GM06990 (cell line): ENCODE data around the gene TMEM81.
A peak's percentile ranks its signal among the peaks of the same experiment; 100 is the strongest.

Source experiments
- DNase-seq: peaks from one replicate; pipeline ENCODE4 v3.0.0-alpha.2; 2011; ENCODE audit not compliant: insufficient read length; ENCODE audit errors: extremely low read depth
- H3K27me3 ChIP-seq: replicated peaks from 2 replicates; pipeline ENCODE4 v1.6.0; 2011; ENCODE audit warnings: low read length; ENCODE audit not compliant: control insufficient read depth, insufficient read depth
- H3K36me3 ChIP-seq: 2 replicates; pipeline ENCODE4 v1.5.1; 2011; ENCODE audit warnings: low read length; ENCODE audit not compliant: control insufficient read depth, insufficient read depth
- H3K4me3 ChIP-seq: replicated peaks from 2 replicates; pipeline ENCODE4 v1.5.1; 2011; ENCODE audit warnings: low read depth, mild to moderate bottlenecking, control low read depth, low read length
- TF ChIP-seq, protein P1 (sequence below): IDR thresholded peaks from 2 replicates; pipeline ENCODE4 v1.5.1; 2011; ENCODE audit warnings: low read length, control low read depth, mild to moderate bottlenecking, inconsistent platforms; ENCODE audit not compliant: insufficient read depth, poor library complexity, severe bottlenecking

The TMEM81 gene

DNA sequence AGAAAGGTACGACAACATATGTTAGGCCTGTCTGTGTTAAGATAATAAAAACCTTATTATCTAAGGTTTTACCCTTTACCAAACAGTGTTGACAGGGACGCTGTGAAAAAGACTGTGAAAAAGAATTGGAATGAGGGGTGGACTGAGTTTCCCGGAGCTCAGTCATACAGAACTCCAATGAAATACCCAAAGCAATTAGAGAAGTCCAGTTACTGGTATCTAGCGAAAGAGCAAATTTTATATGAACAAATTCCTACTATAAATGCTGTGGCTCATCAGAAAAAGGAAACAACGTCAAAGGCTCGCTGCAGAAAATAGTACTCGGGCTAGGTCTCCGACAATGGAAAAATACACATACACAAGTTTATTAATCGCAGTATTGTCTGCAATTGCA, 38.2 kb upstream of the TMEM81 start:
- TF ChIP-seq, protein P1, sequence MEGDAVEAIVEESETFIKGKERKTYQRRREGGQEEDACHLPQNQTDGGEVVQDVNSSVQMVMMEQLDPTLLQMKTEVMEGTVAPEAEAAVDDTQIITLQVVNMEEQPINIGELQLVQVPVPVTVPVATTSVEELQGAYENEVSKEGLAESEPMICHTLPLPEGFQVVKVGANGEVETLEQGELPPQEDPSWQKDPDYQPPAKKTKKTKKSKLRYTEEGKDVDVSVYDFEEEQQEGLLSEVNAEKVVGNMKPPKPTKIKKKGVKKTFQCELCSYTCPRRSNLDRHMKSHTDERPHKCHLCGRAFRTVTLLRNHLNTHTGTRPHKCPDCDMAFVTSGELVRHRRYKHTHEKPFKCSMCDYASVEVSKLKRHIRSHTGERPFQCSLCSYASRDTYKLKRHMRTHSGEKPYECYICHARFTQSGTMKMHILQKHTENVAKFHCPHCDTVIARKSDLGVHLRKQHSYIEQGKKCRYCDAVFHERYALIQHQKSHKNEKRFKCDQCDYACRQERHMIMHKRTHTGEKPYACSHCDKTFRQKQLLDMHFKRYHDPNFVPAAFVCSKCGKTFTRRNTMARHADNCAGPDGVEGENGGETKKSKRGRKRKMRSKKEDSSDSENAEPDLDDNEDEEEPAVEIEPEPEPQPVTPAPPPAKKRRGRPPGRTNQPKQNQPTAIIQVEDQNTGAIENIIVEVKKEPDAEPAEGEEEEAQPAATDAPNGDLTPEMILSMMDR, result no peak
- no peak for DNase-seq
- H3K27me3 ChIP-seq, result no peaks in the 10 kb centered on the region
- H3K4me3 ChIP-seq, result peak overlapping the region; percentile 100
- no peaks in the 10 kb centered on the region for H3K36me3 ChIP-seq

DNA sequence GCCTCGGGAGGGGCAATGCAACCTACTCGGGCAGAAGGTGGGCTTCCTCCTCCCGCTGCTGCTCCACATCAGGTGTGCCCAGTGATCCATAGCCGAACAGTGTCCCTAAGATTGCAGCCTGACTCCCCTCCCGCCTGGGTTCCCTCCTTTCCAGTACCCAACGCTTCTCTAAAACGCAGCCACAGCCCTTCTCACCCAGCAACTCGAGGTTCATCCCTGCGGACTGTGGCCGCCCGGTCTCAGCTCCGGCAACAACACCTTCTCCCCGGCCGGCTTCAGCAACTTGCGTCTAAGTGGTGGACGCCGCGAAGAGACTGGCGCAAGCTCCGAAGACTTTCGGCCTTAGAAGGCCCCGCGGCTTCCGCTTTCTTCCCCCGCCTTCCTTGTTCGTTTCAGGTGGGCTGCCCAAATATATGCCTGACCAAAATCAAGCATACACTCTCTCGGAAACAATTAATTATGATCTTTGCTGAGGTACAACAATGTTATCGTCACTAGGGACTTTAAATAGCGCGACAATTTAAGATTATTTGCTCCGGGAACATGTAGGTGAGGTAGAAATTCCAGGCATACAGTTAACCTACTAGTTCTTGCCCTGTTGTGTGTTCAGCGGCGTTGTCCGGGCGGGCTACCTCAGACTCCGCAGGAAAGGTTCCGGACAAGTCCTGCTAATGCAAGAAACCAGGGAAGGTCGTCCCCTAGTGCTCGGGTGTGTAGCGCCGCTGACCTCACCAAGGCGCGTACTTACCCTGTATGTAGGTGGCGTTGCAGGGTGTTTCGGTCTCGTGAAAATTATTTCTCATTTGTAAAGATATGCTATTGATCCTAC, 37.6 kb upstream of the TMEM81 start, which contains the start of gene RBBP5:
TSS of gene RBBP5 (minus strand) at position 319 of the 829 bp plus-strand sequence. CDS start at position 214, 105 bp downstream.
- DNase-seq, result peak; percentile 95
- TF ChIP-seq, protein P1, result peak; percentile 91
- Histone ChIP-seq H3K4me3 (peak within 1 kb of the TSS; percentile 100), H3K27me3 (no peaks in the 10 kb centered on the region), H3K36me3 (peaks cover 2% of the 10 kb centered on the region; the same call in 1 of the 2 replicates)

DNA sequence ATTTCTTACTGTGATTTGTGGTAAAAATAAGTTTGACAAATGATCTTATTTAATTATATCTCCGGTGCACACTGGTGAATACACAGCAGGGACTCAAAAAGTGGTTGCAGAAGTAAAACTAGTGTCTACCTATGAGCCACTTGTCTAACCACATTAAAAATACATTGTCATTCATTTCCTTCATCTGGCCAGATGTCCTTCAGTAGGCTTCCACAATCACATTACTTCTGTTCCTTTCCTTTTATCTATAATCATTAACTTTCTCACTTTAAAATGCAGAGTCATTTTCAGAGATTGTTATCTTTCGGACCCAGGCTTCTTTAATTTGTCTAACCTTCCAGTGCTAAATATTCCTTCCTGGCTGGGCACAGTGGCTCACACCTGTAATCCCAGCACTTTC, 34.5 kb upstream of the TMEM81 start:
- DNase-seq, result no peak
- Histone ChIP-seq H3K4me3 (no peak overlapping the region), H3K36me3 (peaks cover 2% of the 10 kb centered on the region; the same call in 1 of the 2 replicates), H3K27me3 (no peaks in the 10 kb centered on the region)
- TF ChIP-seq, protein P1, result no peak

DNA sequence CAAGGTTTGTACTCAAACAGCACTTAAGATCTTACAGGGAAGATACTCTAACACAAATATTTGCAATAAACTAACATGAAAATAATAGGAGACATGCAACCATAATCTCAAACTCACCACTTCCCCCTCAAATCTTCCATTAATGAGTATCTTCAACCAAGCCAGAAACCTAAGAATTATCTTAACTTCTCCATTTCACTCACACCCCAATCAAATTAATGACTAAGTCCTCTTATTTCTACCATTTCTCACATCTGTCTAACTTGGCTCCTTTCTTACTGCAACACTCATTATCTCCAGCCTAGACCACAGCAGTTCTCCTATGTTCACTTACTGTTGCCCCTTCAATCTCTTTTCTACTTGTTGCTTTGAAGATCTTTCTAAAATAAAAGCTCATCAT, 27.1 kb upstream of the TMEM81 start:
- Histone ChIP-seq H3K27me3 (no peaks in the 10 kb centered on the region), H3K4me3 (no peak overlapping the region), H3K36me3 (no peaks in the 10 kb centered on the region; the same call in 1 of the 2 replicates)
- TF ChIP-seq, protein P1, result no peak
- peak; percentile 18 for DNase-seq

DNA sequence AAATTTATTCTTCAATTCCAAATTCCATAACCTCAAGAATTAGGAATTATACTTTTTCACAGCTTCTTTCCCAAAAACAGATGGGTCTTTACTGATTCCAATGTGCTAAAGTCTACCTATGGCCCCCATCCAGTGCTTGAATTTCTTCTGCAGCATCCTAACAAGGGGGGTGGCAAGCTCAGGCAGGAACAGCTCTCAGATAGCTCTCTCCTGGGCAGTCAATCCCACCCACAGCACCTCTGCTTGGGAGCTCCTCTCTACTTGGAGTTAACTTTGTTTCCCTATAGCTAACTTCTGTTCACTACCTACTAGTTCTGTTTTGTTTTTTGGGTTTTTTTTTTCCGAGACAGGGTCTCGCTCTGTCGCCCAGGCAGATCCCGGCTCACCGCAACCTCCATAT, 25.5 kb upstream of the TMEM81 start:
- Histone ChIP-seq H3K36me3 (peaks cover 1% of the 10 kb centered on the region), H3K27me3 (no peaks in the 10 kb centered on the region), H3K4me3 (no peak overlapping the region)
- TF ChIP-seq, protein P1, result no peak
- DNase-seq, result no peak
